Left colon (tissue), 2 donors: Measurements from ENCODE around the gene S1PR3. TPM values are rescaled to one million over a fixed set of nuclear protein-coding genes. Genes with fewer than 3 reads are reported as not detected.

Experiments used
- ATAC-seq: fragments of 200-7000 bp; cut with Tn5 transposase; one replicate; pipeline ENCODE4 v1.9.1; 2020; ENCODE audit warnings: mild to moderate bottlenecking, moderate library complexity
- DNase-seq, 2 donors: peaks; one replicate each; pipeline ENCODE4 v3.0.0-alpha.2; 2020
- intact Hi-C, 2 donors: fragments of 100-400 bp; cut with DNase I in 1 of 2; cut with micrococcal nuclease in 1 of 2; formaldehyde crosslinking; loops; one replicate each; pipeline versions ENCODE4 v1.11.2 to v1.14.0; 2022; cut with DNase I, micrococcal nuclease
- total RNA-seq, 2 donors: library from RNA; stranded (reverse); fragmentation: NEBNext Ultra II Directional; extraction: Animal tissue kit (Norgen Biotek cat#: 25700); gene quantifications; one replicate each; pipeline ENCODE4 v1.2.1, GENCODE V29; 2021
- donor health status: DM: no; HTN: no; CAD: no.
- donor health status: DM: yes; HTN: yes; CAD: no.

S1PR3 gene
- total RNA-seq, 2 donors from 2014 or later = 1.7 to 3.2 TPM

GRCh38 chr9:88986776-88987175, 4.5 kb upstream of the S1PR3 start:
- ATAC-seq = no peak
- intact Hi-C loops = no loop called here
- no peak for DNase-seq

GRCh38 chr9:88987661-88988060, 3.6 kb upstream of the S1PR3 start:
- intact Hi-C loops = no loop called here
- ATAC-seq = no peak

GRCh38 chr9:88988796-88989641, 2.2 kb upstream of the S1PR3 start:
- intact Hi-C loops = no loop called here
- no peak for DNase-seq
- ATAC-seq = no peak

More at GRCh38 chr9:88987661-88988060, 3.6 kb upstream of the S1PR3 start:
- no peak for DNase-seq

- DNase-seq (no peak), ATAC-seq (no peak)
- intact Hi-C loops = no loop called here
Observed at GRCh38 chr9:88990041-88990728, 1.1 kb upstream of the S1PR3 start.

GRCh38 chr9:88990729-88991065, 571 bp upstream of the S1PR3 start:
- intact Hi-C loops = no loop called here
- ATAC-seq (no peak), DNase-seq (no peak)

GRCh38 chr9:88992556-88992955, 1.3 kb downstream of the S1PR3 start:
- intact Hi-C loops = no loop called here
- no peak for DNase-seq
- ATAC-seq = no peak

GRCh38 chr9:88993327-88993726, 2.1 kb downstream of the S1PR3 start:
- intact Hi-C loops = no loop called here
- no peak for DNase-seq
- no peak for ATAC-seq

- no peak for DNase-seq
- intact Hi-C loops = no loop called here
- no peak for ATAC-seq
Observed at GRCh38 chr9:88993871-88994460, 2.7 kb downstream of the S1PR3 start.

GRCh38 chr9:88994469-88995199, 3.4 kb downstream of the S1PR3 start:
- intact Hi-C loops = no loop called here
- no peak for ATAC-seq

GRCh38 chr9:88995200-88995577, 3.9 kb downstream of the S1PR3 start:
- intact Hi-C loops = no loop called here
- ATAC-seq (no peak), DNase-seq (no peak)

More at GRCh38 chr9:88994469-88995199, 3.4 kb downstream of the S1PR3 start:
- no peak for DNase-seq

- ATAC-seq (no peak), DNase-seq (no peak)
- intact Hi-C loops = no loop called here
Observed at GRCh38 chr9:88995627-88996026, 4.4 kb downstream of the S1PR3 start.

GRCh38 chr9:88996046-88996920, 5.0 kb downstream of the S1PR3 start:
- DNase-seq = no peak
- intact Hi-C loops = no loop called here
- no peak for ATAC-seq

GRCh38 chr9:88996921-88997235, 5.6 kb downstream of the S1PR3 start:
- DNase-seq = no peak
- intact Hi-C loops = no loop called here
- ATAC-seq = no peak

- DNase-seq = no peak
- intact Hi-C loops = no loop called here
- ATAC-seq = no peak
Observed at GRCh38 chr9:88997646-88998045, 6.4 kb downstream of the S1PR3 start.

- intact Hi-C loops = no loop called here
- DNase-seq (no peak), ATAC-seq (no peak)
Observed at GRCh38 chr9:88998503-88998902, 7.2 kb downstream of the S1PR3 start.

GRCh38 chr9:88998911-88999310, 7.6 kb downstream of the S1PR3 start:
- intact Hi-C loops = no loop called here
- ATAC-seq (no peak), DNase-seq (peak in 1 of 2 donors; percentile 32)

GRCh38 chr9:89000371-89000781, 9.1 kb downstream of the S1PR3 start:
- no peak for ATAC-seq
- DNase-seq = no peak
- intact Hi-C loops = loop anchor here (5.0 kb wide), 1 partner anchor 408 kb away; no protein-coding TSS in a partner anchor
